A673 (cell line): Measurements from ENCODE around the gene TTC19. TPM values are rescaled to one million over a fixed set of nuclear protein-coding genes. Genes with fewer than 3 reads are reported as not detected.
"Not testable (repeated sequence)": the region's sequence is repeated elsewhere in the genome, so short reads cannot be mapped to it uniquely, and the experiment has no call there.

Experiments used
- BruUV-seq: library from RNA; stranded (reverse); fragments of 400-500 nt; replicated peaks from 2 replicates; lab custom pipeline; 2021; lab: Mats Ljungman, UMichigan
- CTCF ChIA-PET: fragments of 300-600 bp; sonication (Branson Sonifier 250); formaldehyde crosslinking; loops from one replicate; lab custom pipeline; 2022; ENCODE audit warnings: antibody characterized with exemption; lab: Charles Lee
- POLR2A ChIA-PET: fragments of 300-600 bp; sonication (Branson Sonifier 250); formaldehyde crosslinking; loops from one replicate; lab custom pipeline; 2022; ENCODE audit warnings: antibody characterized with exemption; ENCODE audit not compliant: low non-redundant PET; lab: Charles Lee
- DNase-seq: peaks from one replicate; pipeline ENCODE4 v3.0.0-alpha.2; 2015; ENCODE audit warnings: low spot score
- H3K27ac ChIP-seq: fragments of 200-600 bp; sonication (generic); 2 replicates; pipeline ENCODE4 v1.5.1; 2016; ENCODE audit warnings: mixed run types, low read depth, mild to moderate bottlenecking, mixed read lengths, antibody characterized with exemption, low read length; ENCODE audit not compliant: poor library complexity, severe bottlenecking
- H3K27me3 ChIP-seq: fragments of 200-600 bp; sonication (generic); replicated peaks from 2 replicates; pipeline ENCODE4 v1.6.1; 2017; ENCODE audit warnings: mixed run types, low read depth, mild to moderate bottlenecking, mixed read lengths, antibody characterized with exemption, low read length; ENCODE audit not compliant: insufficient read depth, poor library complexity
- H3K36me3 ChIP-seq: fragments of 200-600 bp; sonication (generic); 2 replicates; pipeline ENCODE4 v1.6.1; 2016; ENCODE audit warnings: mixed run types, mild to moderate bottlenecking, mixed read lengths, antibody characterized with exemption, low read length; ENCODE audit not compliant: insufficient read depth, poor library complexity, severe bottlenecking
- H3K4me1 ChIP-seq: fragments of 200-600 bp; sonication (generic); 2 replicates; pipeline ENCODE4 v1.6.1; 2017; ENCODE audit warnings: mixed run types, mild to moderate bottlenecking, mixed read lengths, antibody characterized with exemption, low read length; ENCODE audit not compliant: insufficient read depth, poor library complexity, severe bottlenecking
- H3K4me3 ChIP-seq: fragments of 200-600 bp; sonication (generic); 2 replicates; pipeline ENCODE4 v1.5.1; 2016; ENCODE audit warnings: low read depth, mixed run types, mild to moderate bottlenecking, mixed read lengths, low read length; ENCODE audit not compliant: poor library complexity, severe bottlenecking
- H3K9me3 ChIP-seq: fragments of 200-600 bp; sonication (generic); 2 replicates; pipeline ENCODE4 v1.6.1; 2016; ENCODE audit warnings: mixed run types, low read depth, mild to moderate bottlenecking, mixed read lengths, antibody characterized with exemption, low read length; ENCODE audit not compliant: poor library complexity, severe bottlenecking
- EZH2 ChIP-seq: fragments of 200-600 bp; sonication (generic); IDR thresholded peaks from 2 replicates; pipeline ENCODE4 v1.6.1; 2017; ENCODE audit warnings: borderline replicate concordance, low read depth, mild to moderate bottlenecking, mixed read lengths, antibody characterized with exemption, low read length; ENCODE audit not compliant: poor library complexity, severe bottlenecking
- intact Hi-C: fragments of 100-400 bp; cut with micrococcal nuclease; formaldehyde crosslinking; loops from one replicate; pipeline ENCODE4 v1.10.0; 2022; ENCODE audit not compliant: unreplicated experiment
- total RNA-seq: library from RNA; stranded (reverse); gene quantifications from 2 replicates; pipeline ENCODE4 v1.2.3, GENCODE V29; 2021
- TF ChIP-seq, protein P1 (sequence below): fragments of 300-800, 200-600 bp; sonication (generic); conservative IDR thresholded peaks from 2 replicates; pipeline ENCODE4 v1.5.1; 2017; ENCODE audit warnings: low read depth, mild to moderate bottlenecking, antibody characterized with exemption, low read length, moderate library complexity, mixed read lengths

Gene TTC19
- total RNA-seq, 1 experiment from 2014 or later: 44.5 TPM

DNA sequence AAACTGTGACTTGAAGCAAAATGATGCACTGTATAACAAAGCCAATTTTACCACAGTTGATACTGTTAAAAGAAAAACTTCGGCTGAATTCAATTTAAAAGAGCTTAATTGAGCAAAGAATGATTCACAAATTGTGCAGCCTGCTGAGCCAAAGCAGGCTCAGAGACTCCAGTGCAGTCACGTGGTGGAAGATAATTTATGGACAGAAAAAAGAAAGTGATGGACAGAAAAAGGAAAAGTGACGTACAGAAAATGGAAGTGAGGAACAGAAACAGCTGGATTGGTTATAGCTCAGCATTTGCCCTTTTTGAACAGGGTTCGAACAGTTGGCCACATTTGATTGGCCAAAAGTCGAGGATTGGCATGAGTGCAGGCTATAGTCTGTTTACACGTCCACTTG lies 25.8 kb upstream of the TTC19 start:
- H3K4me1 ChIP-seq: peaks cover 11% of the 10 kb centered on the region
- no peak for TF ChIP-seq EZH2
- TF ChIP-seq, protein P1, sequence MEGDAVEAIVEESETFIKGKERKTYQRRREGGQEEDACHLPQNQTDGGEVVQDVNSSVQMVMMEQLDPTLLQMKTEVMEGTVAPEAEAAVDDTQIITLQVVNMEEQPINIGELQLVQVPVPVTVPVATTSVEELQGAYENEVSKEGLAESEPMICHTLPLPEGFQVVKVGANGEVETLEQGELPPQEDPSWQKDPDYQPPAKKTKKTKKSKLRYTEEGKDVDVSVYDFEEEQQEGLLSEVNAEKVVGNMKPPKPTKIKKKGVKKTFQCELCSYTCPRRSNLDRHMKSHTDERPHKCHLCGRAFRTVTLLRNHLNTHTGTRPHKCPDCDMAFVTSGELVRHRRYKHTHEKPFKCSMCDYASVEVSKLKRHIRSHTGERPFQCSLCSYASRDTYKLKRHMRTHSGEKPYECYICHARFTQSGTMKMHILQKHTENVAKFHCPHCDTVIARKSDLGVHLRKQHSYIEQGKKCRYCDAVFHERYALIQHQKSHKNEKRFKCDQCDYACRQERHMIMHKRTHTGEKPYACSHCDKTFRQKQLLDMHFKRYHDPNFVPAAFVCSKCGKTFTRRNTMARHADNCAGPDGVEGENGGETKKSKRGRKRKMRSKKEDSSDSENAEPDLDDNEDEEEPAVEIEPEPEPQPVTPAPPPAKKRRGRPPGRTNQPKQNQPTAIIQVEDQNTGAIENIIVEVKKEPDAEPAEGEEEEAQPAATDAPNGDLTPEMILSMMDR: no peak
- no peaks in the 10 kb centered on the region for H3K9me3 ChIP-seq
- H3K36me3 ChIP-seq: no peaks in the 10 kb centered on the region
- no peak overlapping the region for H3K27ac ChIP-seq
- no peaks in the 10 kb centered on the region for H3K27me3 ChIP-seq
- H3K4me3 ChIP-seq: no peak overlapping the region
- intact Hi-C loops: no loop called here
- ChIA-PET POLR2A (no interaction called here), CTCF (no interaction called here)
- no TSS peak for BruUV-seq
- peak; percentile 72 for DNase-seq

DNA sequence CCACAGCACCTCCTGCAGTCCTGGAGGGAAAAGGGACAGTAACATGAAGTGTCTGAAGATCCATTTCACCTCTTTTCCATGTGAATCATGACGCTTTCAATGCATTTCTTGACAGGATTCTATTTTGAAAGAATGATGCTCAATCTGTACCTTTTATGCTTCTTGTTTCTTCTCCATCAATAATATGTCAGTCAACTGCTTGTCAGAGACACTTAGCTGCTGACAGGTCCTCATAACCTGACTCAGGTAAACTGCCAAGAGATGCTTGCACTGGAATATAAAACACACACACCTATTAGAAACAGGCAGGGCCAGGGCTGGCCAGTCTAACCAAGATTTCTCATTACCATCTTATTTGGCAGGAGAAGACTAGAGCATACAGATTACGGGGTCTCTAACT lies 21.7 kb upstream of the TTC19 start:
- intact Hi-C loops: no loop called here
- H3K4me3 ChIP-seq: no peak overlapping the region
- BruUV-seq: no TSS peak
- peaks cover 6% of the 10 kb centered on the region for H3K36me3 ChIP-seq
- peaks cover 8% of the 10 kb centered on the region for H3K4me1 ChIP-seq
- no peak for DNase-seq
- CTCF ChIA-PET: no interaction called here
- H3K9me3 ChIP-seq: no peaks in the 10 kb centered on the region
- TF ChIP-seq EZH2: no peak
- TF ChIP-seq, protein P1: no peak
- POLR2A ChIA-PET: no interaction called here
- no peak overlapping the region for H3K27ac ChIP-seq
- H3K27me3 ChIP-seq: no peaks in the 10 kb centered on the region

DNA sequence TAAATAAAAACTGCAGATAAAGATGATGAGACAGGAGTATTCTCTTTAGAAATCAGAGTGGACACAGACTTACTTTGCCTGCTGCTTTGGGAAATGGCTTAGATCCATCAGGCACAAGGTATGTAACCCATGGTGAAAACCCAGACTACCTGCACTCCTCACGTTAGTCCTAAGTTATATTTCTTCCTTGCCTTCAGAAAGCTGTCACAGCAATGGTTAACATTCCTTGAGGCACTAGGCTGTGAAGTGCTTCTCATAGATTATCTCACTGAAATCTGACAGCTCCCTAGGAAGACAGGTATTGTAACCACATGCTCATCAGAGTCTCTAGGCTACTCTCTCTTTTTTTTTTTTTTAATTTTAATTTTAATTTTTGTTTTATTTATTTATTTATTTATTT lies 21.0 kb upstream of the TTC19 start:
- Histone ChIP-seq H3K27ac (no peak overlapping the region), H3K36me3 (peaks cover 6% of the 10 kb centered on the region), H3K27me3 (no peaks in the 10 kb centered on the region), H3K9me3 (no peaks in the 10 kb centered on the region), H3K4me1 (peaks cover 5% of the 10 kb centered on the region), H3K4me3 (no peak overlapping the region)
- BruUV-seq: no TSS peak
- DNase-seq: no peak
- CTCF ChIA-PET: no interaction called here
- intact Hi-C loops: no loop called here
- TF ChIP-seq, protein P1: no peak
- TF ChIP-seq EZH2: no peak
- POLR2A ChIA-PET: no interaction called here

DNA sequence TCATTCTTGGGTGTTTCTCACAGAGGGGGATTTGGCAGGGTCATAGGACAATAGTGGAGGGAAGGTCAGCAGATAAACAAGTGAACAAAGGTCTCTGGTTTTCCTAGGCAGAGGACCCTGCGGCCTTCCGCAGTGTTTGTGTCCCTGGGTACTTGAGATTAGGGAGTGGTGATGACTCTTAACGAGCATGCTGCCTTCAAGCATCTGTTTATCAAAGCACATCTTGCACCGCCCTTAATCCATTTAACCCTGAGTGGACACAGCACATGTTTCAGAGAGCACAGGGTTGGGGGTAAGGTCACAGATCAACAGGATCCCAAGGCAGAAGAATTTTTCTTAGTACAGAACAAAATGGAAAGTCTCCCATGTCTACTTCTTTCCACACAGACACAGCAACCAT lies 20.6 kb upstream of the TTC19 start:
- BruUV-seq, H3K27me3 ChIP-seq, H3K9me3 ChIP-seq, POLR2A ChIA-PET, CTCF ChIA-PET, H3K27ac ChIP-seq, H3K36me3 ChIP-seq, H3K4me1 ChIP-seq, DNase-seq, intact Hi-C loops, H3K4me3 ChIP-seq: not testable (repeated sequence)
